Endodermal cell (in vitro differentiated cells): ENCODE measurements around the gene SGPL1. TPM values are rescaled to one million over a fixed set of nuclear protein-coding genes. Genes with fewer than 3 reads are reported as not detected.

Experiments
- DNase-seq: peaks from one replicate; pipeline ENCODE4 v3.0.0-alpha.2; 2017
- H3K27ac ChIP-seq: 2 replicates; pipeline ENCODE4 v1.5.1; 2013; ENCODE audit warnings: mild to moderate bottlenecking, low read depth, low read length, moderate library complexity
- H3K27me3 ChIP-seq: 2 replicates; pipeline ENCODE4 v1.6.1; 2013; ENCODE audit warnings: mild to moderate bottlenecking, low read length, moderate library complexity; ENCODE audit not compliant: insufficient read depth, control insufficient read depth, poor library complexity, severe bottlenecking
- H3K36me3 ChIP-seq: 2 replicates; pipeline ENCODE4 v1.7.0; 2013; ENCODE audit warnings: mild to moderate bottlenecking, low read length, moderate library complexity; ENCODE audit not compliant: control insufficient read depth, insufficient read depth
- H3K4me1 ChIP-seq: one replicate; pipeline ENCODE4 v1.7.0; 2013; ENCODE audit warnings: low read length; ENCODE audit not compliant: control insufficient read depth, insufficient read depth
- H3K4me3 ChIP-seq: 2 replicates; pipeline ENCODE4 v1.5.1; 2013; ENCODE audit warnings: mild to moderate bottlenecking, low read length, moderate library complexity
- H3K9ac ChIP-seq: 2 replicates; pipeline ENCODE4 v1.6.1; 2013; ENCODE audit warnings: mild to moderate bottlenecking, low read length, moderate library complexity; ENCODE audit not compliant: poor library complexity, severe bottlenecking; ENCODE audit errors: extremely low read depth
- H3K9me3 ChIP-seq: 2 replicates; pipeline ENCODE4 v1.6.1; 2013; ENCODE audit warnings: mild to moderate bottlenecking, low read length, moderate library complexity; ENCODE audit not compliant: control insufficient read depth
- H3K27ac Mint-ChIP-seq: 2 replicates; pipeline ENCODE4 v1.8.0; 2020; ENCODE audit warnings: mixed read lengths
- H3K27me3 Mint-ChIP-seq: 2 replicates; pipeline ENCODE4 v1.8.0; 2021; ENCODE audit warnings: mild to moderate bottlenecking, mixed read lengths; ENCODE audit not compliant: insufficient read depth
- H3K36me3 Mint-ChIP-seq: 2 replicates; pipeline ENCODE4 v1.8.0; 2020; ENCODE audit warnings: low read depth, mixed read lengths
- H3K4me1 Mint-ChIP-seq: 2 replicates; pipeline ENCODE4 v1.8.0; 2020; ENCODE audit warnings: mixed read lengths
- H3K4me3 Mint-ChIP-seq: 2 replicates; pipeline ENCODE4 v1.8.0; 2020; ENCODE audit warnings: mild to moderate bottlenecking, moderate library complexity, mixed read lengths
- H3K9me3 Mint-ChIP-seq: 2 replicates; pipeline ENCODE4 v1.8.0; 2020; ENCODE audit warnings: mild to moderate bottlenecking, mixed read lengths
- CTCF ChIP-seq: fragments of 200-600 bp; sonication (generic); conservative IDR thresholded peaks from 2 replicates; pipeline ENCODE4 v1.5.0; 2021; ENCODE audit warnings: antibody characterized with exemption, mild to moderate bottlenecking
- WGBS, 2 experiments: methylation state at CpG; one replicate each; pipeline versions ENCODE4 v1.1.5 to v1.1.7; 2013; ENCODE audit warnings: missing lambda C conversion rate in 2 of 2, mixed read lengths in 1 of 2; ENCODE audit not compliant: insufficient coverage in 1 of 2, insufficient read length in 1 of 2; 5-methylcytosine and 5-hydroxymethylcytosine counted together
- total RNA-seq, 2 donors: library from RNA; stranded (reverse); fragmentation: NEBNext Ultra II Directional in 1 of 2; extraction: Animal tissue kit (Norgen Biotek cat#: 25700) in 1 of 2; gene quantifications; 2 replicates in 1 of 2; 3 replicates in 1 of 2; pipeline ENCODE4 v1.2.1, GENCODE V29; 2021

The SGPL1 gene
- total RNA-seq, 2 donors from 2014 or later: 95.4 to 103 TPM

- no peak for TF ChIP-seq CTCF
- 93 to 100% methylated on average over 1 of the region's 1 CpG for WGBS, 2 experiments
- Mint-ChIP-seq H3K4me3 (no peak overlapping the region), H3K36me3 (peaks cover 61% of the 10 kb centered on the region), H3K9me3 (no peaks in the 10 kb centered on the region), H3K27me3 (no peaks in the 10 kb centered on the region), H3K4me1 (no peaks in the 10 kb centered on the region), H3K27ac (peak overlapping the region; percentile 59)
- H3K27ac ChIP-seq: no peak overlapping the region
- H3K27me3 ChIP-seq: no peaks in the 10 kb centered on the region
- H3K9ac ChIP-seq: no peak overlapping the region
- DNase-seq: no peak
- H3K4me1 ChIP-seq: no peaks in the 10 kb centered on the region
- H3K9me3 ChIP-seq: no peaks in the 10 kb centered on the region
- no peak overlapping the region for H3K4me3 ChIP-seq
- peaks cover 77% of the 10 kb centered on the region for H3K36me3 ChIP-seq
These were observed 30.1 kb downstream of the SGPL1 start for GRCh38 chr10:70845816-70846215.

DNA sequence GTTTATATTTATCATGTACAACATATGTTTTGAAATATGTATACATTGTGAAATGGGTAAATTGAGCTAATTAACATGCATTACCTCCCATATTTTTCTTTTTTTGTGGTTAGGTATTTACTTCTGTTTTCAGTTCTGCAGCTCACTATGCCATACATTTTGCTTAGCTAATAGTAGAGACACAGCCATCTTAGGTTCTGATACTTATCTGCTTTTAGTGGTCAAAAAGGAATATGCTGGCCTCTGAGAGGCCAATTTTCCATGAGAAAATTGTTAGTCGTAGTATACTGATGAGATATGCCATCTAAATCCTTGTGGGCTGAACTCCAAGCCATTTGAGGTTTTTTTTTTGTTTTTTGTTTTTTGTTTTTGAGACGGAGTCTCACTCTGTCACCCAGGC, 31.0 kb downstream of the SGPL1 start:
- no peak for DNase-seq
- Histone ChIP-seq H3K36me3 (peaks cover 78% of the 10 kb centered on the region), H3K9me3 (no peaks in the 10 kb centered on the region), H3K9ac (no peak overlapping the region), H3K27ac (no peak overlapping the region), H3K4me1 (peaks cover 7% of the 10 kb centered on the region), H3K4me3 (no peak overlapping the region), H3K27me3 (no peaks in the 10 kb centered on the region)
- TF ChIP-seq CTCF: no peak
- Mint-ChIP-seq H3K9me3 (no peaks in the 10 kb centered on the region), H3K36me3 (peaks cover 61% of the 10 kb centered on the region), H3K4me3 (no peak overlapping the region), H3K27ac (no peak overlapping the region), H3K27me3 (no peaks in the 10 kb centered on the region), H3K4me1 (peaks cover 7% of the 10 kb centered on the region)
- 96 to 100% methylated on average over 1 to 2 of the region's 2 CpGs for WGBS, 2 experiments

DNA sequence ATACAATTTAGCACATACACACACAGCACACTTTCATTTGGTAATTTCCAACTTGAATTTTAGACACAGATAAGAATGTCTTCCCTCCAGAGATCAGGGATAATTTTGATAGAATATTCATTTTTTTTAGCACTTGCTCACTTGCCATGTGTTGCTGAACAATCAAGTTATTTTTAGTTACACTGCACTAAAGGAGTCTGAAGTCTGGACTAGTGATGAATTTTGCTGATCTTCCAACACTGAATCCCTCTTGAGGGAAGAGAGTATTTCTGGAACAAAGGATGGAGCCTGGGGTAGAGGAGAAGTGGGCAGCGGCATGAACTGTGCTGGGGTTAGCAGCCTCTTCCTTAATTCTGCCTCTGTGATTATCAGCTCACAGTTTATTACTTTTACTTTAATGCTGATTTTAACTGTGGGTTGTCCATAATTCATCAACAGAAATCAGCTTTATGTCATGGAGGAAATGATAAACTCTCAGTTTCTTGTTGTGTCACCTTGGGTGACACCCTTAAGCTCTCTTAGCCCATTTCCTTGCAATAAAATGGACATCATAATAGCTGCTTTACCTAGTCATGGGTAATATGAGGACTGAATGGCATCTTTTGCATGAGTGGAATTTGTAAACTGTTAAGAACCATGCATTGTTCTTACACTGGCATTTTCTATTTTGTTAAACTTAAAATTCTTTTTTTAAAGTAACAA, 32.1 kb downstream of the SGPL1 start:
- peaks cover 9% of the 10 kb centered on the region for H3K4me1 ChIP-seq
- H3K27ac Mint-ChIP-seq: no peak overlapping the region
- peaks cover 60% of the 10 kb centered on the region for H3K36me3 Mint-ChIP-seq
- H3K27me3 Mint-ChIP-seq: no peaks in the 10 kb centered on the region
- WGBS, 2 experiments: 92% methylated on average over 1 of the region's 1 CpG; no CpG with 5 or more reads in 1 of the 2 experiments
- peaks cover 77% of the 10 kb centered on the region for H3K36me3 ChIP-seq
- H3K27me3 ChIP-seq: no peaks in the 10 kb centered on the region
- H3K9me3 ChIP-seq: no peaks in the 10 kb centered on the region
- no peak overlapping the region for H3K4me3 ChIP-seq
- H3K4me3 Mint-ChIP-seq: no peak overlapping the region
- TF ChIP-seq CTCF: no peak
- no peak for DNase-seq
- peaks cover 16% of the 10 kb centered on the region for H3K4me1 Mint-ChIP-seq
- H3K27ac ChIP-seq: no peak overlapping the region
- H3K9ac ChIP-seq: no peak overlapping the region
- H3K9me3 Mint-ChIP-seq: no peaks in the 10 kb centered on the region
